Measurements from ENCODE around the gene PIP4K2B.

PIP4K2B gene

GRCh38 chr17:38721802-38722201, 77.6 kb downstream of the PIP4K2B start:
- in situ Hi-C loops (cut with HindIII; ENCODE audit: low sequenced_read_pairs): no loop called here
- no peak for DNase-seq (ENCODE audit: low read depth)
- H3K4me3 ChIP-seq (ENCODE audit: low read depth, low read length): no peak overlapping the region
- TF ChIP-seq CTCF (IDR thresholded peaks at IDR 0.05; ENCODE audit: low read depth, low read length, missing control alignments): no peak

GRCh38 chr17:38720941-38721340, 78.4 kb downstream of the PIP4K2B start:
- TF ChIP-seq CTCF (IDR thresholded peaks at IDR 0.05; ENCODE audit: low read depth, low read length, missing control alignments): no peak
- no peak overlapping the region for H3K4me3 ChIP-seq (ENCODE audit: low read depth, low read length)
- in situ Hi-C loops (cut with HindIII; ENCODE audit: low sequenced_read_pairs): no loop called here
- DNase-seq (ENCODE audit: low read depth): no peak

- no peak for DNase-seq (ENCODE audit: low read depth)
- H3K4me3 ChIP-seq (ENCODE audit: low read depth, low read length): no peak overlapping the region
- no peak for TF ChIP-seq CTCF (IDR thresholded peaks at IDR 0.05; ENCODE audit: low read depth, low read length, missing control alignments)
- in situ Hi-C loops (cut with HindIII; ENCODE audit: low sequenced_read_pairs): no loop called here
Measured at GRCh38 chr17:38719943-38720641, 79.3 kb downstream of the PIP4K2B start.

GRCh38 chr17:38719289-38719942, 79.9 kb downstream of the PIP4K2B start:
- no peak for TF ChIP-seq CTCF (IDR thresholded peaks at IDR 0.05; ENCODE audit: low read depth, low read length, missing control alignments)
- no peak overlapping the region for H3K4me3 ChIP-seq (ENCODE audit: low read depth, low read length)
- in situ Hi-C loops (cut with HindIII; ENCODE audit: low sequenced_read_pairs): no loop called here
- DNase-seq (ENCODE audit: low read depth): no peak

DNA sequence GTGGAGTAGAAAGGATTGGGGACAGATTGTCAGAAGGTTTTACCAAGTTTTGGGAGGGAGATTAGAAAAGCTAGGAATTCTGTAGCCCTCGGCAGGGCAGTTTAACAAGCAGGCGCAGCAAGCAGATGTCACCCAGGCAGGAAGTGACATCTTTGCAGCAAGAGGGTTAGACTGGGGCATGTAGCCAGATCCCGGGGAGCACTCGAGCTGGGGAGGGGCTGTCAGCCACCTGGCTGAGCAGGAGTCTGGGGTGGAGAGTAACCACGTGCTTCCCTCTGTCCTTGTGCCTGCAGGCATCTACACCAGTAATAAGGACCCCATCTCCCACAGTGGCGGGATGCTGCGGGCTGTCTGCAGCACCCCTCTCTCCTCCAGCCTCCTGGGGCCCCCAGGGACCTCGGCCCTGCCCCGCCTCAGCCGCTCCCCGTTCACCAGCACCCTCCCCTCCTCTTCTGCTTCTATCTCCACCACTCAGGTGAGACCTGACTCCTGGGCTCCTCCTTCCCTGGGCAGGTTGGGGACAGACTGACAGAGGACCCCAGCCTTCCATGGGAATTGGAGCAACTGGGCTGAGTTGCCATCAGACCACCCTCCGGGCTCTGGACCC, 82.1 kb downstream of the PIP4K2B start:
- in situ Hi-C loops (cut with HindIII; ENCODE audit: low sequenced_read_pairs): no loop called here

More for the DNA sequence above, 82.1 kb downstream of the PIP4K2B start:
- no peak overlapping the region for H3K4me3 ChIP-seq (ENCODE audit: low read depth, low read length)
- no peak for DNase-seq (ENCODE audit: low read depth)
- TF ChIP-seq CTCF (IDR thresholded peaks at IDR 0.05; ENCODE audit: low read depth, low read length, missing control alignments): no peak

Measured in astrocyte of the cerebellum (primary cell).